SK-N-SH treated with all-trans-retinoic acid at 6 μM for 48 hours (cell line): Measurements from ENCODE around the gene ZSCAN9.
A peak's percentile ranks its signal among the peaks of the same experiment; 100 is the strongest.

ENCODE experiments used
- ATAC-seq: fragments of 200-7000 bp; cut with Tn5 transposase; 3 replicates; pipeline ENCODE4 v1.9.1; 2020; ENCODE audit warnings: mild to moderate bottlenecking, moderate library complexity
- ARNTL ChIP-seq: fragments of 450-650 bp; formaldehyde crosslinking; IDR thresholded peaks from 2 replicates; pipeline ENCODE4 v1.5.0; 2020; ENCODE audit warnings: low read depth, mild to moderate bottlenecking, moderate library complexity, borderline replicate concordance
- BACH2 ChIP-seq: fragments of 250-450 bp; sonication (Bioruptor Pico); IDR thresholded peaks from 2 replicates; pipeline ENCODE4 v1.9.0; 2021; ENCODE audit warnings: mild to moderate bottlenecking, borderline replicate concordance
- CREB5 ChIP-seq: fragments of 250-450 bp; sonication (Bioruptor Pico); IDR thresholded peaks from 2 replicates; pipeline ENCODE4 v1.5.1; 2020; ENCODE audit warnings: low read depth, mild to moderate bottlenecking, moderate library complexity
- ESRRG ChIP-seq: fragments of 250-450 bp; sonication (Bioruptor Pico); IDR thresholded peaks from 2 replicates; pipeline ENCODE4 v1.6.1; 2021; ENCODE audit warnings: mild to moderate bottlenecking
- GLIS3 ChIP-seq: fragments of 250-450 bp; sonication (Bioruptor Pico); IDR thresholded peaks from 2 replicates; pipeline ENCODE4 v1.5.0; 2020; ENCODE audit warnings: mild to moderate bottlenecking, moderate library complexity
- ISL1 ChIP-seq: fragments of 250-450 bp; sonication (Bioruptor Pico); IDR thresholded peaks from 2 replicates; pipeline ENCODE4 v2.1.2; 2022; ENCODE audit warnings: mild to moderate bottlenecking, moderate library complexity
- OSR1 ChIP-seq: fragments of 250-450 bp; sonication (Bioruptor Pico); IDR thresholded peaks from 2 replicates; pipeline ENCODE4 v1.8.0; 2022; ENCODE audit warnings: moderate library complexity, mild to moderate bottlenecking, inconsistent platforms
- POU6F1 ChIP-seq: fragments of 250-450 bp; sonication (Bioruptor Pico); IDR thresholded peaks from 2 replicates; pipeline ENCODE4 v1.8.0; 2021; ENCODE audit warnings: low read depth, mild to moderate bottlenecking, moderate library complexity, borderline replicate concordance
- PPARA ChIP-seq: fragments of 250-450 bp; sonication (Bioruptor Pico); IDR thresholded peaks from 2 replicates; pipeline ENCODE4 v1.5.0; 2020; ENCODE audit warnings: mild to moderate bottlenecking, borderline replicate concordance
- RARB ChIP-seq: fragments of 250-450 bp; sonication (Bioruptor Pico); IDR thresholded peaks from 2 replicates; pipeline ENCODE4 v1.8.0; 2021; ENCODE audit warnings: mild to moderate bottlenecking, moderate library complexity
- SNAI2 ChIP-seq: fragments of 250-450 bp; sonication (Bioruptor Pico); IDR thresholded peaks from 2 replicates; pipeline ENCODE4 v1.5.0; 2020; ENCODE audit warnings: mild to moderate bottlenecking, moderate library complexity
- TOX ChIP-seq: fragments of 250-450 bp; sonication (Bioruptor Pico); IDR thresholded peaks from 2 replicates; pipeline ENCODE4 v1.8.0; 2021; ENCODE audit warnings: mild to moderate bottlenecking, moderate library complexity, borderline replicate concordance
- ZC3H10 ChIP-seq: fragments of 250-450 bp; sonication (Bioruptor Pico); IDR thresholded peaks from 2 replicates; pipeline ENCODE4 v1.5.1; 2021; ENCODE audit warnings: mild to moderate bottlenecking, moderate library complexity
- ZFP3 ChIP-seq: fragments of 250-450 bp; sonication (Bioruptor Pico); IDR thresholded peaks from 2 replicates; pipeline ENCODE4 v1.5.0; 2020; ENCODE audit warnings: mild to moderate bottlenecking, moderate library complexity
- ZFP30 ChIP-seq: fragments of 450-650 bp; formaldehyde crosslinking; IDR thresholded peaks from 2 replicates; pipeline ENCODE4 v1.5.0; 2022; ENCODE audit warnings: mild to moderate bottlenecking, moderate library complexity
- ZNF565 ChIP-seq: fragments of 450-650 bp; formaldehyde crosslinking; conservative IDR thresholded peaks from 2 replicates; pipeline ENCODE4 v1.5.0; 2020; ENCODE audit warnings: low read depth, mild to moderate bottlenecking, moderate library complexity
- ZNF8 ChIP-seq: fragments of 450-650 bp; formaldehyde crosslinking; IDR thresholded peaks from 2 replicates; pipeline ENCODE4 v1.5.0; 2020; ENCODE audit warnings: mild to moderate bottlenecking, moderate library complexity
- TF ChIP-seq, protein P1 (sequence below): fragments of 250-450 bp; sonication (Bioruptor Pico); IDR thresholded peaks from 2 replicates; pipeline ENCODE4 v1.8.0; 2020; ENCODE audit warnings: mild to moderate bottlenecking, moderate library complexity, borderline replicate concordance
- TF ChIP-seq, protein P2 (sequence below): fragments of 250-450 bp; sonication (Bioruptor Pico); IDR thresholded peaks from 2 replicates; pipeline ENCODE4 v1.5.1; 2021; ENCODE audit warnings: mild to moderate bottlenecking, moderate library complexity

ZSCAN9 gene

DNA sequence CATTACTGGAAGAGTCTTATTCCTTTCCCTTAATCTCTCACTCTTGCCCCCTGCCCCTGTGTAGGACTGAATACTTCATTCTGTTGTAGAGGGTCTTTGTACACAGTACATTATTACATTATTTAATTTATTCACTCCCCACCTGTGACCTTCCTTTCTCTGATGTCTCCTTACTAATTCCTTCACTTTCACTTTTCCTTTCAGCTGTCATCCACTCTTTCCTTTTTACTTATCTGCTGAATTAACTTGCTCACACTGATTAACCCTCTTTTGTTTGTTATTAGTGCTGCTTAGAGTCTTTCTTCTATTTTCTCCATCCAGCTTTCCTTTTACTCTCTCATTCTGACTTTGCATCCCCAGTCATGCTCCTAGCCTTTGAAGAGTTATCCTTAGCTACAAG, 49.8 kb downstream of the ZSCAN9 start (continued):
- TF ChIP-seq POU6F1 (CRISPR knock-in tag) (no peak), ZFP30 (CRISPR knock-in tag) (no peak), ZFP3 (CRISPR knock-in tag) (no peak)
- TF ChIP-seq, all 23 proteins: peak for 0

DNA sequence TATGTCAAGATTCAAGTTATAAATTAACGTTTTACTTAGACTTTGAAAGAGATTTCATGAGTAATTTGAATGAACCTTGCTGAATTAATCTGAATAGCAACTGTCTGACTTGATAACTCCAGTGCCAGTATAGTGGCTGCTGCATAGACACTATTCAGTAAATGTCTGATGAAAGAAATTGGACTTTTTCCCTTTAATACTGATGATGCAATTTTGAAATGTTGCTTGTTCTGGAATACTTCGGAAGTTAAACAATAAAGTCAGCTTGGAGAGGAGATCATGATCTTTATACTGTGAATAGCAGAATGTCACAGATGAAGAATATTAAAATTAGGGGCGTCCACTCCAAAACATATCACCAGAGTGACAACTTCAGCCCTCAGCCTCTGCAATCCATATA, 52.7 kb downstream of the ZSCAN9 start:
- ATAC-seq, result no peak
- TF ChIP-seq ZNF8 (CRISPR knock-in tag) (no peak), CREB5 (CRISPR knock-in tag) (no peak), TOX (CRISPR knock-in tag) (no peak), POU6F1 (CRISPR knock-in tag) (no peak), ARNTL (CRISPR knock-in tag) (no peak), ISL1 (CRISPR knock-in tag) (no peak), PPARA (no peak), RARB (CRISPR knock-in tag) (no peak)
- TF ChIP-seq, protein P1, sequence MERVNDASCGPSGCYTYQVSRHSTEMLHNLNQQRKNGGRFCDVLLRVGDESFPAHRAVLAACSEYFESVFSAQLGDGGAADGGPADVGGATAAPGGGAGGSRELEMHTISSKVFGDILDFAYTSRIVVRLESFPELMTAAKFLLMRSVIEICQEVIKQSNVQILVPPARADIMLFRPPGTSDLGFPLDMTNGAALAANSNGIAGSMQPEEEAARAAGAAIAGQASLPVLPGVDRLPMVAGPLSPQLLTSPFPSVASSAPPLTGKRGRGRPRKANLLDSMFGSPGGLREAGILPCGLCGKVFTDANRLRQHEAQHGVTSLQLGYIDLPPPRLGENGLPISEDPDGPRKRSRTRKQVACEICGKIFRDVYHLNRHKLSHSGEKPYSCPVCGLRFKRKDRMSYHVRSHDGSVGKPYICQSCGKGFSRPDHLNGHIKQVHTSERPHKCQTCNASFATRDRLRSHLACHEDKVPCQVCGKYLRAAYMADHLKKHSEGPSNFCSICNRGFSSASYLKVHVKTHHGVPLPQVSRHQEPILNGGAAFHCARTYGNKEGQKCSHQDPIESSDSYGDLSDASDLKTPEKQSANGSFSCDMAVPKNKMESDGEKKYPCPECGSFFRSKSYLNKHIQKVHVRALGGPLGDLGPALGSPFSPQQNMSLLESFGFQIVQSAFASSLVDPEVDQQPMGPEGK (CRISPR knock-in tag), result no peak

DNA sequence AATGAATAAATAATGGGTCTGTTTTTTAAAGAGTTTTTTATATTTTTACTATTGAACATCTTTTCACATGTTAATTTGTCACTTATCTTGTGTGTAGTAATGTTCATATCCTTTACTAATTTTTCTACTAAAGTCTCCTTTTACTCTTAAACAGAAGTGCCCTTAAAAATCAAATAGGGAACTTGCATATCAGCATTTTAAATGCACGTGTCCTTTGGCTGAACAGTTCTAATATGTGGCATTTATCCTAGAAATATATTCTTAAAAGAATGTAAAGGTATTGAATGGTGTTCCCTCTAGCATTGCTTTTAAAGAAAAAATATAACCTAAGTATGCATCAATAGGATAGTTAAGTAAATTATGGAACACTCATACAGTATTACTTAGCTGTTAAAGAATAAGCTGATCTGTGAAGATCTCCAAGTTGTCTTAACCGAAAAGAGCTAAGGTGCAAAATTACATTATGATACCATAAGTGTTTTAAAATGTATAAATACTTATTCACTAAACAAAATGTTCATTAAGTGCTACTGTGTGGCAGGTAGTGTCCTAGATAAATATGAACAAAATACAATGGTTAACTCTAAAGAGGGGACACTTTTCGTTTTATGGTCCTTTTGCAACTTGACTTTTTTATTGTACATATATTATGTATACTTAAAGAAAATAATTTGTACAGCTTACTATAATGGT, 55.7 kb downstream of the ZSCAN9 start:
- ATAC-seq, result peak; percentile 3; the same call in 1 of the 3 replicates
- TF ChIP-seq ZNF565 (CRISPR knock-in tag) (no peak), ZC3H10 (CRISPR knock-in tag) (no peak), ZFP3 (CRISPR knock-in tag) (no peak), SNAI2 (no peak), GLIS3 (CRISPR knock-in tag) (no peak), ZFP30 (CRISPR knock-in tag) (no peak), ARNTL (CRISPR knock-in tag) (no peak), BACH2 (CRISPR knock-in tag) (no peak), PPARA (no peak), OSR1 (CRISPR knock-in tag) (no peak), ESRRG (CRISPR knock-in tag) (no peak), CREB5 (CRISPR knock-in tag) (no peak)
- TF ChIP-seq, protein P2, sequence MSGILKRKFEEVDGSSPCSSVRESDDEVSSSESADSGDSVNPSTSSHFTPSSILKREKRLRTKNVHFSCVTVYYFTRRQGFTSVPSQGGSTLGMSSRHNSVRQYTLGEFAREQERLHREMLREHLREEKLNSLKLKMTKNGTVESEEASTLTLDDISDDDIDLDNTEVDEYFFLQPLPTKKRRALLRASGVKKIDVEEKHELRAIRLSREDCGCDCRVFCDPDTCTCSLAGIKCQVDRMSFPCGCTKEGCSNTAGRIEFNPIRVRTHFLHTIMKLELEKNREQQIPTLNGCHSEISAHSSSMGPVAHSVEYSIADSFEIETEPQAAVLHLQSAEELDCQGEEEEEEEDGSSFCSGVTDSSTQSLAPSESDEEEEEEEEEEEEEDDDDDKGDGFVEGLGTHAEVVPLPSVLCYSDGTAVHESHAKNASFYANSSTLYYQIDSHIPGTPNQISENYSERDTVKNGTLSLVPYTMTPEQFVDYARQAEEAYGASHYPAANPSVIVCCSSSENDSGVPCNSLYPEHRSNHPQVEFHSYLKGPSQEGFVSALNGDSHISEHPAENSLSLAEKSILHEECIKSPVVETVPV, result no peak
- TF ChIP-seq, protein P1 (CRISPR knock-in tag), result no peak
